CD4-positive, alpha-beta T cell treated with Interleukin-10 for 1 hour (primary cell): Measurements from ENCODE around the gene FZD7.

Experiments
- DNase-seq: peaks from one replicate; pipeline ENCODE4 v3.0.0-alpha.2; 2020

Gene FZD7

GRCh38 chr2:202033317-202034248 lies at the start of gene FZD7:
Gene FZD7 (plus strand): TSS chr2:202033855. CDS start chr2:202034648, 793 bp downstream.
- peak; percentile 89 for DNase-seq

GRCh38 chr2:201984333-201984732 lies 49.3 kb upstream of the FZD7 start:
- no peak for DNase-seq

DNA sequence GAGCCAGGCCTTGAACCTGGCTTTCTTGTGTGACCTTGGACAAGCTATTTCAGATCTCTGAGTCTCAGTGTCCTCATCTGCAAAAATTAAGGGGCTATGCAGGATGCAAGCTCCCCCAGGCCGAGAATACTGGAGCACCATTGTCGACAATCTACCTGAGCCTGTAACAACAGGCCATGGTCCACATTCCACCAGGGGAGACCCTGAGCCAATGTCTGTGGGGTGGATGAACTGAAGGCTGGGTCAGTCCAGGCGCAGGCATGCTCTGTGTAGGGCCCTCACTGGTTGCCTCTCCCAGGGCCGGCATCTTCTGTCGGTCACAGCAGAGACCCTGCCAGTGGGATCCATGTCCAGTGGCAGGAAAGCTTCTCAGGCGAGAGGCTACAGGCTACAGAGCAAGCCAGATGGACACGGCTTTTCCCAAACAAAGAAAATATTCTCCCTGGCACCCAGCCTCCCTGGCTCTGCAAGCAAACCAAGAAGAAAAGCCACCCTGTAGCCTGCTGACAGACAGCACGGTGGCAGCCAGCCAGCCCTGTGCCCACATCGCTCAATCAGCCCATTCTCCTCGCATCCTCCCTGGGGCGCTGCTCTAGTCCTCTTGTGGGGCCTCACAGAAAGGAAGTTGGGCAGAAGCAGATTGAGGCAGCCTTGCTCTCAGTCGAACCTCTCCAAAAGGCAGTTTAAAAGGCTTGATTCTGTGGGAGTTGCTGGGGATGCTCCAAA lies 48.7 kb upstream of the FZD7 start:
- DNase-seq = peak; percentile 4

- no peak for DNase-seq
Observed at GRCh38 chr2:201985728-201986462, 47.8 kb upstream of the FZD7 start.

DNA sequence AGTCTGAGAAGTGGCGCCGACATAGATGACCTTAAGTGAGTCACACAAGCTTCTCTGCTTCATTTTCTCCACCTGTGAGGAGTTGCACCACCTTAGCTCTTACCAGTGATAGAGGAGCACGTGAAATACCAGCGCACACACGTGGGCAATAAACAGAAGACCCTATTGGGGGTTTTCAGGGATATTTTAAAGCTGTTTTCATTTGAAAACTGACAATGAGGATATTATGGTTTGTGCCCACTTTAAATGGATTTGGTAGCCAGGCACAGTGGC lies 47.3 kb upstream of the FZD7 start:
- DNase-seq = no peak

- DNase-seq = no peak
Observed at GRCh38 chr2:201987426-201987825, 46.2 kb upstream of the FZD7 start.

GRCh38 chr2:201990069-201990468 lies 43.6 kb upstream of the FZD7 start:
- no peak for DNase-seq

GRCh38 chr2:201992960-201993359 lies 40.7 kb upstream of the FZD7 start:
- DNase-seq = no peak

DNA sequence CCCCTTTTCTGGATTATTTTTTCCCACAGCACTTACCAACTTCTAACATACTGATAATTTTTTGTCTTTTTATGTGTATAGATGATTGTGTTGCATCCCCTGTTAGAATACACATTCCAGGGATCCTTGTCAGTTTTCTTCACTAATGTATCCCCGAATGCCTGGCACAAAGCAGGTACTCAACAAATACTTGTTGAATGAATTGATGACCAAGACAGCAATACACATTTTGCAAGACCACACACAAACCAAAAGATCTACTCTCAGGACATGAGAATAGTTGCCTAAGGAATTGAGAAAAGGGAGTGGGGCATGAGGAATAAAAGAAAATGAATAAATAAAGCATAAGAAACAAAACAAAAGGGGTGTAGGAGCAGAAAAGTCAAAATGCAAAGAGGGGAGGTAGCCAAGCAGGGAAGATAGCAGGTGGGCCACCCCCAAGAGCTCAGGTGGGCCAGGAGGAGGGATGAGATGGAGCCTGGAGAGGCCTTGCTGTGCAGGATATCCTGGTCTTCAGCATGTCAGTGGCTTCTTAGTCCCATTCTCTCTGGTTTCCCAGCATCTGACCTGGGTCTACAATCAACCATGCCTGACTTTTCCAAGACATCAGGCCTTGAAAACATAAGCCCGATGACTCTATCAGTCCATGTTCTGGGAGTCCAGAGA lies 38.5 kb upstream of the FZD7 start:
- DNase-seq = no peak

DNA sequence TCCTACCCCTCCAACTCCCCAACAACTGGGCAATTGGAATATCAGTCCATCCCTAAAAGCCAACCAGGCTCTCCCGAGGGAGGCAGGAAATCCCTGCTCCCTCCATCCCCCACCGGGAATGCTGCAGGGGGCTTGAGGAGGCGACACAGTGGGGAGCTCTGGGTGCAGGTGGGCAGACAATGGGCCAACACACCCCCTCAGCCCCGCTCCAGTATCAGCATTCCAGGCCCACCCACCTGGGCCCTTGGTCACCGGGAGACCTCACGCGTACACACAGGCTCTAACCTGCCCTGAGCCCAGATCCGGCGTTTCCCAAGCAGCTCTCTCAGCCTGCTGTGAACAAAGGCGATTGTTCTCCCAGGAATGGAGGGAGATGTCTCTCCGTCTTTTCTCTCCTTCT lies 37.6 kb upstream of the FZD7 start:
- DNase-seq = no peak

DNA sequence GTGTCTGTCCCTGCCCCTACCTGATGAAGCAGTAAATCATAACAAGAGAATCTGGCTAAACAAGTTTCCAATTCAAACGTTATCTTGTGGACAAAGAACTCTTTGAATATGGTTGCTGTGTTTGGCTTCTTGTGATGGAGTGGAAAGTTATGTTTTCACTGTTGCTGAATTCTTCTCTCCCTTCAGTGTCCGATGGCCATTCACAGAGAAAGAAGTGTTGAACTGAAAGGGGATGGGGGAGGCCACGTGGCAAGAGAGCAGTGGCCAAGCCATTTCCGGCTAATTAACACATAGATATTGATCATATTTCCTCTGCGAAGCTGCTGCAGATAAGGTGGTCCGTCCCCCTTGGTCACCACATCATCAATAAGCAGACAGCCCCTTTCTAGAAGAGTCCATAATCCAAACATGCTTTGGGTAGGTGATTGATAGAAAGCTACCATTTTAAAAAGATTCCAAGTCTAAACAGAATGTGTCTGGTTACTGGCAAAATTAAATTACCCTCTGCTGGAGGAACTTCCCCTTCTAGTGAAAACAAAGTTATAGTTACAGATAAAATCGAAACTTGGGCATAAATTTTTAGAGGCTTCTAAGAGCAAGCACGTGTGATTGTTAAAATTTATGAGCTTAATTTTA lies 36.9 kb upstream of the FZD7 start:
- DNase-seq = no peak

DNA sequence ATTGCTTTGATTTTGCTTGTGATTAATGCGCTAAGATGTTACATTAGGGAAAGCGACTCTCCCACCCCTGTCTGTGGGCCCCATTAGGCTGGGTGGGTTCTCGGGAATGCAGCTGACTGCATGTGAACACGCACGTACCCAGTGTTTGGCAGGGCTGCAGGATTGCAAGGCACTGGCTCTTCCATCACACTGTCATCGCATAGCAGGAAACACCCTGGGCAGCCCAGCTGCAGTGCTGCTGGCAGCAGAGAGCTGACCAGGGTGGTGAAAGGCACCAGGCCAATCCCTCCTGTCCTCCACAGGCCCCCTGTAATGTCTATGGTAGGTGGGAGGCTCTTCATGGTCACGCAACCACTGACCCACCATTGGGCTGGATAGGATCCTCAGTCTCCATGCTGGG lies 34.4 kb upstream of the FZD7 start:
- DNase-seq = no peak

DNA sequence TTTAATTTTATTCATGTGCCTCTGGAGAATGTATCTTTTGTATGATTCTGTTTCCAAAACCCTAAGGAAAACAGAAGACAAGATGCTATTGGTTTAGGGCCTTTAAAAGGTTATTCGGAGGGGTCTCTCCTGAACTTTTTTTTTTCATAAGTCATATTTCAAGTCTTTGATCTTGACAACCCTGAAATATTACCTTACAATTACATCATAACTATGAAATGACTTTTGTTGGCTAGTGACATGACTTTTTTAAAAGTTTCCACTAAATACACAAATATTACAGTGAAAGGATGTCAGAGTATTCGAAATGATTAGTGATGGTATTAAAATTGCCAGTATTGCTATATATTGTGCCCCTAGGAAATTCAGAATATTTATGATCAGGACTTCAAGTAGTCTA lies 31.8 kb upstream of the FZD7 start:
- no peak for DNase-seq

GRCh38 chr2:202002381-202002780 lies 31.3 kb upstream of the FZD7 start:
- no peak for DNase-seq

GRCh38 chr2:202005272-202005887 lies 28.3 kb upstream of the FZD7 start:
- no peak for DNase-seq

DNA sequence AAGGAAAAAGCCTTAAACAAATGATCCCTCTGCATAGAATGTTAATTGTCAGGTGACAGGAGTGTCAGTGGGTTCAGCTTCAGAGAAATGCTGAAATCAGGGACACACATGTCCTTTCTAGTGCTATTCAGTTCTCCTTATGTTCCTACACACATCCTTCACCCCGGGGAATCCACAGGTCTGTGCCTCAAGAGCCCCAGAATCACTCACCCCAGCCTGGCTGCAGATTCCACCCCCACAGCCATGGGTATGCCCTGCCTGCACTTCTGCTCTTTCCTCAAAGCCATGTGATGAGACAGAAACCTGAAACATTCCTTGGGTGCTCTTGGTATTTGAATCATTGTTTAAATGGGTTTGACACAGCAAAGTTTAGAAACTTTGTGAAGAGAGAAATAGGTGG lies 27.4 kb upstream of the FZD7 start:
- no peak for DNase-seq

- no peak for DNase-seq
Observed at GRCh38 chr2:202007015-202007982, 26.4 kb upstream of the FZD7 start.

DNA sequence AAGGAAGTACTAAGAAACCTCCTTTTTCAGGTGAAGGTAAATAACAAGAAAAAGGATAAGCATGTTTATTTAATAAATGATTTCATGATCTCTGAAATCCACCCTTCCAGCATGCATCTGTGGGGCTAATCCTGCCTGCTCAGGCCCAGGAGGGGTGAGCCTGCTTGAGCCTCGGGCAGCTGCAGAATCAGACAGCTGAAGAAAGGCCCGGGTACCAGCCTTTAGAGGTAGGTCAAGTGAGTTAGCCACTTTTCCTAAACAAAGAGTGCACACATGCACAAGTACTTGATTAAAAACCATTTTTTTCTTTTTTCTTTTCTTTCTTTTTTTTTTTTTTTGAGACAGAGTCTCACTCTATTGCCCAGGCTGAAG lies 25.7 kb upstream of the FZD7 start:
- DNase-seq = no peak

GRCh38 chr2:202009019-202009481 lies 24.6 kb upstream of the FZD7 start:
- no peak for DNase-seq

GRCh38 chr2:202009581-202009980 lies 24.1 kb upstream of the FZD7 start:
- DNase-seq = no peak

DNA sequence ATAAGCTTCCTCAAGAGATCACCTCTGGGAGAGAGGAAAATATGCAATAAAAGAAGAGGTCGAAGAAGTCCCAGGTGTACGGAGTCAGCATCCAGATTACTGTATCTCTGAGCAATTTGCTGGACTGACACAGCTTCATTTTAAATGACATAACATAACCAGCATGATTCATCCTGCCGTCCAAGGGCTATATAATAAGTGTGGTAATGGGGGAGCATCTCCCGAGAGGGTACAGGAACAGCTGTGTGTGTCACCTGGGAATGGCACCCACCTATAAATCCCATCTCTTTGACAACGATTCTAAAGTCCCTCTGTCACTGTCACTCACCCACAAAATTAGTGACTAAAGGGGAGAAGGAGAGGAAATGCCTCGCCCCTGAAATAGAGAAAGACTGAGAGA lies 19.3 kb upstream of the FZD7 start:
- DNase-seq = no peak
